Stimulated activated CD4-positive, alpha-beta T cell treated with anti-CD3 and anti-CD28 coated beads, Interleukin-4, amount 100 ng/mL, for 4 hours (primary cell): ENCODE measurements around the gene SRSF3.
"Not testable (repeated sequence)": the region's sequence is repeated elsewhere in the genome, so short reads cannot be mapped to it uniquely, and the experiment has no call there.

Source experiments
- DNase-seq, 2 experiments: peaks; one replicate each; pipeline ENCODE4 v3.0.0-alpha.2; 2020

SRSF3 gene

DNA sequence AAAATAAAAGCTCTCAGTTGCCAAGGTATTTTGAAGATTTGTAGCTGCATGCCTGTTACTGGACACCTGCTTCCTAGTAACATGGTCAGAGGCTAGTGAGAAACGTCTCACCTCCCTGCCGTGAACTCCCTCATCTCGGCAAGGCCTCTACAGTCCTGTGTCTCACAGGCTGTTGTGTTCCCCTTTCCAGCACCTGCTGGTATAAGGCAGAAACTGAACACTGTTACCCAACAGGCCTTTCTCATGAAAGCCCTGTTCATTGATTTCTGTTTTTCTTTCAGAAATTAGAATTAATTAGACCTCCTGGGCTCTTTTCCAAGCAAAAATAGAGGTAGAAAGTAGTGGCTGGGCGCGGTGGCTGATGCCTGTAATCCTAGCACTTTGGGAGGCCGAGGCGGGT, 17.6 kb upstream of the SRSF3 start:
- no peak for DNase-seq

DNA sequence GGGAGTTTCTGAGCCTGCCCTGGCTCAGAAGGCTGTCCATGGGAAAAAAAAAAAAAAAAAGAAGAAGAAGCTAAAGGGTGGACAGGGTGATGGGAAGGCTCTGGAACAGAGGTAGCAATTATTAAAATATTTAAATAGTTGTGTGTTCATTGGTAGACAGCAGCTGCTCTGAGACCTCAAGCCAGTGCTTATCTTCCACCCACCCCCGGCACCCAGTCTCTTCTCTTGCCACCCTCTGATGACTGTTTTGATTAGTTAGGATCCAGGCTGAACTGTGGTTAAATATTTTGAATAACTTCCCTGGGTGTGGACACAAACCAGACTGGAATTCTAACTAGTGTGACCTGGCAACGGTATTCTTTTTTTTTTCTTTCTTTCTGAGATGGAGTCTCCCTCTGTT, 16.9 kb upstream of the SRSF3 start:
- no peak for DNase-seq

DNA sequence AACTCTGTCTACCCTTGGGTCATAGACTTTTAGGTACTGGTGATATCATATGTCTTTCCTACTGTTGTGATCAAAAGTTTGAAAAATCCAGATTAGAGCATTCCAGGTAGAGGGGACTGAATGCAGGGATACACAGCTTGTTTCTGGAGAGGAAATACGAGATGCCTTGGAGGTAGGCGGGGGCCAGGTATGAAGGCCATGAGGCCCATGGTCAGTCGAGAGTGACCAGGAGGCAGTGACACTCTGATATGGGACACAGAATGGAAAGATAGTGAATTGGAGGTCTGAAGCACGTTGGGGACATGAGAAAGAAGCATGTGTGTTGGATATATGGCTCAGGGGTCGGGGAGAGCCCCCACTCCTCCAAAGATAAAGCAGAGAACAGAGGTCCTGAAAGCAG, 16.1 kb upstream of the SRSF3 start:
- DNase-seq: no peak

DNA sequence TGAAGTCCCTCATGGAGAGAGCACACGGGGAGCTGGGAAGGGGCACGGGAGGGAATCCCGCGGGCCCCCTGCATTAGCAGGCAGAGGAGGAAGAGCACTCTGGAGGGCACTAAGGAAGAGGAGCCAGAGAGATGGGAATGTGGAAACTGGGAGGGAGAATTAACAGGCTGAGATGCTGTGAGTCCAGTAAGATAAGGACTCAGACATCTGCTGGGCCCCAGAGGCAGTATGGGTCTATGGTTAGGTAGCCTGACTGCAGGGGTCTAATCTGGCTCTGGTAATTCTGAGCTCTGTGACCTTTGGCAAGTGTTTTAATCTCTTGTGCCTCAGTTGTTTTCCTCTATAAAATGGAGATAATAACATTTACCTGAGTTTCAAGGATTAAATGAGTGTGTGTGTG, 15.7 kb upstream of the SRSF3 start:
- DNase-seq: no peak

DNA sequence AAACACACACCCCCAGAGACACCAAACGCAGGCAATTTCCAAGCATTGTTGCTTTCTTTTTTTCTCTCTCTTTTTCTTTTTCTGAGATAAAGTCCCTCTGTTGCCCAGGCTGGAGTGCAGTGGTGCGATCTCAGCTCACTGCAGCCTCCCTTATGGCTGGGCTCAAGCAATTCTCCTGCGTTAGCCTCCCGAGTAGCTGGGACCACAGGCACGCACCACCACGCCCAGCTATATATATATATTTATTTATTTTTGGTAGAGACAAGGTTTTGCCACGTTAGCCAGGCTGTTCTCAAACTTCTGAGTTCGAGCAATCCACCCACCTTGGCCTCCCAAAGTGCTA, 14.0 kb upstream of the SRSF3 start:
- no peak for DNase-seq

DNA sequence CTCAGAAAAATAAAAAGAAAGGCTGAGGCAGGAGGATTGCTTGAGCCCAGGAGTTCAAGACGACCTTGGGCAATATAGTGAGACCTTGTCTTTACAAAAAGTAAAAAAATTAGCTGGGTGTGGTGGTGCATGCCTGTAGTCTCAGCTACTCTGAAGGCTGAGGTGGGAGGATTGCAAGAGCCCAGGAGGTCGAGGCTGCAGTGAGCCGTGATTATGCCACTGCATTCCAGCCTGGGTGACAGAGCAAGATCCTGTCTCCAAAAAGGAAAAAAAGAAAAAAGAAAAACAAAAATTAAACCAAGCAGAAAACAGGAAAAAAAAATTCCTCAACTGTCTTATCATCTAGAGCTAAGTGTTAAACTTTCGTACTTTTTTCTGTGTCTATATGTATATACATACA, 12.4 kb upstream of the SRSF3 start:
- DNase-seq: no peak

DNA sequence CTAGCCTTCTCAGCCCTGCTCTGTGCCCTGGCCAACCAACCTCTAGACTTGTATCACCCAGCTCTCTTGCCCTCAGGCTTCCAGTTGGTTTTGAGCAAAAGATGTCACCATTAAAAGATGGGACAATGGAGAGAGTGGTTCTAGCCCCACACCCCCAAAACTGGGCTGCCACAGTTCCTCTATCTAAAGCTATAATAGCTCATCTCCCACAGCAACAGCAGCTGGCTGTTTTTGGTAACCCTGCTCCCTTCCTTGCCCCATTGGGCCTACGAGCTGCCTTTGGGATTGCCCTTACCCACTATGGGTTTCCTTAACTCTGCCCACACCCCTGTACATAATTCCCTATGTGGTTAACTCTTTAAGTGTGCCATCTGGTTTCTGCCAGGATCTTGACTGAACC, 7.6 kb upstream of the SRSF3 start:
- DNase-seq: no peak

DNA sequence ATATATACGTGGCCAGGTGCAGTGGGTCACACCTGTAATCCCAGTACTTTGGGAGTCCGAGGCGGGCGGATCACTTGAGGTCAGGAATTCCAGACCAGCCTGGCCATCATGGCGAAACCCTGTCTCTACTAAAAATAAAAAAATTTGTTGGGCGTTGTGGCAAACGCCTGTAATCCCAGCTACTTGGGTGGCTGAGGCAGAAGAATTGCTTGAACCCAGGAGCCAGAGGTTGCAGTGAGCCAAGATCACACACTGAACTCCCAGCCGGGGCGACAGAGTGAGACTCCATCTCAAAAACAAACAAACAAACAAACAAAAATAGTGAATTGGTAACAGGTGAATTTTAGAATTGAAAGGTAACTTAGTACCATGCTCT, 5.1 kb upstream of the SRSF3 start:
- not testable (repeated sequence) for DNase-seq

DNA sequence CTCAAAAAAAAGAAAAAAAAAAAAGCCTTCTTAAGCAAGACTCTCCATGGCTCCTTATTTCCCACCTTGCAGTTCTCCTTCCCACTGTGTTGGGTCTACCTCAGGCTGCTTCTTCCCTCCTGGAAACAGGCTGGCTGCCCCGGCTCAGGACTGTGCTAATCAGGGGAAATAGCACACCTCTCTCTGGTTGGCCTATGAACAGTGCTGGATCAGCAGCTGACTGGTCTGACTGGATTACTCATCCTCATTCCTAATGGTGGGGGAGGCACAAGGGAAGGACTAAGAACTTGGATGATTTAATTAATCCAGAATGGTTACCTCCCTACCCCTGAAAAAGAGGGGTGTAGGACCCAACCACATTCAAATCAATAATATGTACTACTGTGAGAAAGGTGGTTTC, 3.9 kb upstream of the SRSF3 start:
- DNase-seq: no peak

DNA sequence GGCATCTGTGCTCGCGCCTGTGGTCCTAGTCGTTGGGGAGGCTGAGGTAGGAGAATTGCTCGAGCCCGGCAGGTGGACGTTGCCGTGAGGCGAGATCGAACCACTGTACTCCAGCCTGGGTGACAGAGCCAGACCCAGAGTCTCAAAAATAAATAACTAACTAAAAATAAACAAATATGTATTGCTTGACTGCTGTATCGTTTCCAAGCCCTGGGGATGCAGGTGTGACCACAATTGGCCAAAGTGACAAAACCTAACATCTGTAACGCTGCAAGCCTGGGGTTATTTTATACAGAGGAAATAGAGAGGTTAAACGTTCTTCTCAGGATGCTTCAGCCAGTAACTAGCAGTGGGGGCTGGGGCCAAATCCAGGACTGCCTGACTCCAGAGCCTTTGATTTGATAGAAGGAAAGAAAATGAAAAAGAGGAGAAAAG, 1.9 kb upstream of the SRSF3 start:
- no peak for DNase-seq

DNA sequence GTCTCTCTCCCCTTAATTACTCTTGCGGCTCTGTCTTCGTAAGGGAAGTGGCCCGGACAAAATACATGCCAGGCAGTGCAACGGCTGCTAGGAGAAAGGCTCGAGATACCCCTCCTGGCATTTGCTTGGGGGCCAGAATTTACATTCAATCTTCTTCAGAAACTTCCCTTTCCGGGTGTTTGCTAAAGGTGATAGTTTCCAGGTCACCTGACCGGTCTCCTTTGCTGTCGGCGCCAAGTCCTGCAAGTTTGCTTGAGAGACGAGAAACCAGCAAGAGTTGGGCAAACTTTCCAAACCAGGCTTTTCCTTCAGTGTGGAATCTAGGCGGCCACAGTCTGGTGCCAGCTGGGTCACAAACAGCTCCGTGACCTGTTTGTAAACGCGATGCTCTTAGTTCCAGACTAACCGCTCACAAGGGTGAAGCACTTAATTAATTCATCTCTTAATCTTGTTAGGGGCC, 563 bp upstream of the SRSF3 start:
- DNase-seq: peak; percentile 23 to 40

DNA sequence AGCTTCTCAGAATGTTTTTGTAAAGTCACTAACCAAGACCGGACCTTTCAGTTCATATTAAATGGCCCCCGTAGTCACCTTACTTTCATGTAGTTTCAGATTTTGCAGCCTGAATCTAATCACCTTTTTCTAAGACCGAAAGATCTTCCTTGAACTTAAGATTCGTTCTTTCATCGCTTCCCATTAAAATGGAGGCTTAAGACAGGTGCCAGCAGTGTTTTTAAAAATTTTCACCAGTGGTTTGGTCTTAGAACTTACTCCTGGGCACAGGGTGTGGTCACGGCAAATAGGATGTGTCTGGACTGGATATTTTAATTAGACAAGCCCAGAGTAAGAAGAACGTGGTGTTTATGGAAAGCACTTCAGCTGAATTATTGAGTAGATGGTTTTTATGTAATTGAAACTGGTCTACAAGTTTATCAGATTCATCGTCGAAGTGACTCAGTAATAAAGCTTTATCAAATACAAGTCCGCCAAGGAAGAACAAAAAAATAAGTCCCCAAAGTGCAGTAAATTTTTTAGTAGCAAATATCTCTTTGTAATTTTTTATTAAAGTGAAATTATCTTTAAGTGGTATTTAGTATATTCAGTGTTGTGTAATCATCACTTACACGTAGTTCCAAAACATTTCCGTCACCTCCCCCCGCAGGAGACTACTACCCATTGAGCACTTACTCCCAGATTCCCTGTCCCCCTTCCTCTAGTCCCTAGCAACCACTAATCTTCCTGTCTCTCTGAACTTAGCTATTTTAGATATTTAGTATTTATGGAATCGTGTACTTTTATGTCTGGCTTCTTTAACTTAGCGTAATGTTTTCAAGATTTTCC, 868 bp downstream of the SRSF3 start:
- no peak for DNase-seq

DNA sequence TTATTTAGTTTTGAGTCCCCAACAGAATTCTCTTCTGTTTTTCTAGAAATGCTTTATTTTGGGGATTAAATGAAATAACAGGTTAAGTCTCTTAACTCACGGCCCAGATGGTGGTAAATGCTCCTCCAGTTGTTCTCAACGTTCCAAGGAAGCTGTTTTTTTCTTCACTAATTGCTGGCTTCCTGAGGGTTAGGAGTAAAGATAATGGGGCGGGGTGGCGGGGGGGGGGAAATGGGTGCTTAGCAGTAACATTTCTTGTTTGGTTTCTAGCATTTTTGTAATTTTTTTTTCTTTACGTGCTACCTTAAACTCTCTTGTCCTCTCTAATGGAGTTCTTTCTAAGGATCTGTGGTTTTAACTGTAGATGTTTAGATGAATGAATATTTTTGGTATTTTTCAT, 2.2 kb downstream of the SRSF3 start:
- no peak for DNase-seq

DNA sequence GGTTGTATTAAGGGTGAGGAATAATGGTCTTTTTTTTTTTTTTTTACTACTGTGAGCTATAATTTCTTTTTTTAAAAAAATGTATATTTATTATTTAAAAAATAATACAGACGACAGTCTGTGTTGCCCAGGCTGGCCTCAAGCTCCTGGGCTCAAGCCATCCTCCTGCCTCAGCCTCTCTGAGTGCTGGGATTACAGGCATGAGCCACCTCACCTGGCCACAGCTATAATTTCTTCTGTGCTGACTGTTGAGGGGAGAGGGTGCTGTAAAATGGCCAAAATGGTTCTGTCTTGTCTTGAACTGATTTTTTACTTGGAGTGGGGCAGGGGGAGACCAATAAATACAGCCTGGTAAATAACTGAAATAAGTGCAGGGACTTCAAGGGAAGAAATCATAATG, 3.6 kb downstream of the SRSF3 start:
- no peak for DNase-seq

DNA sequence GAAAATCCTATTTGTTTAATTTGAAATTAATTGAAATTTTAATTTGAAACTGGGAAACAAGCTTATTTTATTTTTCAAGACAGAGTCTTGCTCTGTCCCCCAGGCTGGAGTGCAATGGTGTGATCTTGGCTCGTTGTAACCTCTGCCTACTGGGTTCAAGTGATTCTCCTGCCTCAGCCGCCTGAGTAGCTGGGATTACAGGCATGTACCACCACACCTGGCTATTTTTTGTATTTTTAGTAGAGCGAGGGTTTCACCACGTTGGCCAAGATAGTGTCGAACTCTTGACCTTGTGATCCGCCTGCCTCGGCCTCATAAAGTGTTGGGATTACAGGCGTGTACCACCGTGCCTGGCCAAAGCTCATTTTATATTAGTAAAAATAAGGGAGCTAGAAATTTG, 4.2 kb downstream of the SRSF3 start:
- no peak for DNase-seq

DNA sequence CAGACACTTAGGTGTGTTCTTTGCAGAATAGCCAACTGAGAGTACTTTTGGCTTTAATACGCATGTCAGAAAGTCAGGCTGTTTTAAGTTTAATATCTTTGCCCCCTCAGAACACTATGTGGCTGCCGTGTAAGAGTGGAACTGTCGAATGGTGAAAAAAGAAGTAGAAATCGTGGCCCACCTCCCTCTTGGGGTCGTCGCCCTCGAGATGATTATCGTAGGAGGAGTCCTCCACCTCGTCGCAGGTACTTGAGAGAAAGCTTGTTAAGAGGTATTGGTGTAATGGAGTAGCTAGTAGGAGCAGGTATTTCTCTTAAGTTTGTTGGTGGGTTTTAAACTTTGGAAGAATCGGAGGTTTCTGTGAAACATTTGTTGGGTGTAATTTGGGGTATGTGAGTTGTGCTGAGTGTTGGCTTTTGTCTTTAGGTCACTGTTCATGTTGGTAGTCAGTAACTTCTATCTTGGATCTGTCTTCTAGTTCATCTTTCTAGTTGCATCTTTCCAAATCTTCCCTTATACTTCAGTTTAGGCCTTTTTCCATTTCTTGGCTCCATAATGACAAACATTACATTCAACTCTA, 4.7 kb downstream of the SRSF3 start:
- no peak for DNase-seq

DNA sequence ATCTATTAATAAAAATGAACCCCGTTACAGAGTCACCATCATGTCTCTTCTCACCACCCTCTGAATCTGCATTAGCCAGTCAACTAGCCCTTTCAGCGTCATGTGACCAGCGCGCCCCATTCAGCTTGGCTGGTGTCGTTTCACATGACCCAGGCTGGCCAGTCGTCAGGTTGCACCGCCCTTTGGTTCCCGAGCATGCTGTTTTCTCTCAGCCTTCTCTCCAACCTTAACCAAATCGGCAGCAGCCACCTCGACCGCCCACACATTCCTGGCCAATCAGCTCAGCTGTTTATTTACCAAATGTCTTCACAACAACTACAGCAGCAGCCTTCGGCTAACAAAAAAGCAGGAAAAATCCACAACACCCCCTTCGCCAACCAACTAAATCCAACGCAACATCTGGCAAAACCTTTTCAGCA, 5.6 kb downstream of the SRSF3 start:
- peak; percentile 42 to 43 for DNase-seq

DNA sequence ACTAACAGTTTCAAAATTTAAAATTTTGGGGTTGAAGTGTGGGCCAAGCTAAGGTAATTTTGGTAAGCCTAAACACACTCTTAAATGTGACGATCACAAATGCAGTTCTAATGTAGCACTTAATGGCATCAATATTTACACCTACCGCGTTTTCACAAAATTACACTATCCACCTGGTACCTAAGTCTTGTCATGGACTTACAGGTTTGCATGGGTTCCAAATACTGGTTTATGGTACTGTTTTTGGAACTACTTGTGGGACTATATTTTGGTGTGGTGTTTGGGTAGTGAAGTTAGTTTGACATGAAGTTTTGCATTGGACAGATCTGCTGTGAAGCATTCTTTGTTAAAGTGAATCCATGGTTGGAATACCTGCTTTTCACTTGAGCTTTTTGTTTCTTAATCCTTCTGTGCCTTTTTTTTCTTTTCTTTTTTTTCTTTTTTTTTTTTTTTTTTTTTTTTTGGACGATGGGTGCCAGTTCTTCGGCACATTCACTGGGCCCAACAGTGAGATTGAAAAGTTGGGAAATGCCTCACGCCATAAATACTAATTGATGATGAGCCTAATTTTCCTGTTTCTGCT, 6.5 kb downstream of the SRSF3 start:
- DNase-seq: no peak

DNA sequence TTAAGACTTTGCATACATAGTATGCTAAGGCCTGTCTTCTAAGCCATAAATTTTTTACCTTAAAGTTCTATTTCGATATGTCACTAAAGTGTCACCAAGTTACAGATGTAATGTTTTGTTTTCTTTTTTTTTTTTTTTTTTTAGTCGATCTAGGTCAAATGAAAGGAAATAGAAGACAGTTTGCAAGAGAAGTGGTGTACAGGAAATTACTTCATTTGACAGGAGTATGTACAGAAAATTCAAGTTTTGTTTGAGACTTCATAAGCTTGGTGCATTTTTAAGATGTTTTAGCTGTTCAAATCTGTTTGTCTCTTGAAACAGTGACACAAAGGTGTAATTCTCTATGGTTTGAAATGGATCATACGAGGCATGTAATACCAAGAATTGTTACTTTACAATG, 7.7 kb downstream of the SRSF3 start:
- not testable (repeated sequence) for DNase-seq

DNA sequence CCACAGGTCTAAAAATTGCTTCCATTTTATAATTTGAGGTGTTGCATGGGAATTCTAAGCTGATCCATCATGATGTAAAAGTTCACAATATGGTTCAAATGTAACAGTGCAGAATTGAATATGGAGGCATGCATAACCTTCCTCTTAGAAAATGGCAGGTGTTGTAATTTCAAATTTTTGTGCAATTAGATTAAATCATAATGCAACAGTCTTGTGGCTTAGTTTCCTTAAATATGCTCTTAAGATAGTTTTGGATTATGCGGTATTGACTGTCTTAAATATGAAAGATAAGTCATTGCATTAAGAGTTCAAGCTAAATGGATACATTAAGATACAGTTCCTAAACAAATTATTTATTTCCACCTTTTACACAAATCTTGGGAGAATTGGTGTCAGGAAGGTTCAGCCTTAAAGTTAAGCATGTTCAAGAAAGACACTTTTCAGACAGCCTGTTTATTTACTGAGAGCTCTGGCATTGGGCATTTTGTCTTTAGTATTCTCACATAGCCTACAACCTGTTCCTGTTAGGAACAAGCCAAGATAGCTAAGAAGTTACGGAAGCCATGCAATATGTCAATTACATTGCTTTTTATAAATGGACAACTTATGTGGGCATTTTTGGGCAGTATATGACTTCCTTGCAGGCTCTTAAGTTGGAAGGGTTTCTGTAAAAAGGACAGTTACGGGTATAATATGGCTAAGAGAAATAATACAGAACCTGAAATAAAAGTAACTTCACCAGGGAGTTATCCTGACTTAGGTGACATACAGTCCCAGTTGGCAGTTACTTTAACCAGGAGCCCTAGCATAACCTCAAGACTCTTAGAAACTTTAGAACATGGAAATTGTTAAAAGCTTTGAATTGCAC, 9.3 kb downstream of the SRSF3 start:
- no peak for DNase-seq

DNA sequence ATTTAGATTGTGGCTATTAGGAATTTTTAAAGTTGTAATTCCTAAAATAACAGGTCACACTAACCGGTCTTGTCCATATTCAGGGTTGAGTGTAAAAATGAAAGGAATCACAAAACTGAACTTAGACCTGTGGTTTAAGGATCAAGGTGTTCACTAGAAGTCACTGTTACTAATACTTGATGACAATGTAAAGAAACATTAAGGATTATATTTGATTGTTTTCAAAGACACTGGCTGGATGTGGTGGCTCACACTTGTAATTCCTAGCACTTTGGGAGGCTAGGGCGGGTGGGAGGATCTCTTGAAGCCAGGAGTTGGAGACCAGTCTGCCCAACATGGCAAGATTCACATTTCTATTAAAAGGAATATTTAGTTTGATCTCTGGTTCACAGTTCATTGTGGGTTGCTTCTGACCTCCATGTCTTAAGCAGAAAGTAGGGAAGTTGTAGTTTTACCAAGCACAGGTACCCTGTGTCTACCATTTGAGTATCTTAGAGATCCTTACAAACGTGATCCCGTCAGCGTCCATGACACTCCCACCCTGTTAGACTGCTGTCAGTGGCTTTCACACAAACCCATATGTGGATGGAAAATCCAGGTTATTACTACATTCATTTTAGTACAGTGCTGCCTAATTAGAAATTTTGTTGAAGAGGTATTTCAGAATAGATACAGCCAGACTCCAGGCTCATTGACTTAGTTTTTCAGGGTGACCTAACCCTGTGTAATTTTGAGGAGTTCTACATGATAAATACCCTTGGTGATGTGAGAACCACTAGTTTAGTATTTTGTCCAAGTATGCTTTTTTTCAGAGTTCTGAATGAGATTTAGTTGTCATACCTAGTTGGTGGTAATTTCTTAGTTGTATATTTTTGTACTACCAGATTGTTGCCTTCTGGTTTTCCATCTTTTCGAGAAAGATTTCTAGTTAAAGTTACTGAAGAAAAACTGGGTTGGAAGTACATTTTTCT, 10.2 kb downstream of the SRSF3 start:
- DNase-seq: no peak

DNA sequence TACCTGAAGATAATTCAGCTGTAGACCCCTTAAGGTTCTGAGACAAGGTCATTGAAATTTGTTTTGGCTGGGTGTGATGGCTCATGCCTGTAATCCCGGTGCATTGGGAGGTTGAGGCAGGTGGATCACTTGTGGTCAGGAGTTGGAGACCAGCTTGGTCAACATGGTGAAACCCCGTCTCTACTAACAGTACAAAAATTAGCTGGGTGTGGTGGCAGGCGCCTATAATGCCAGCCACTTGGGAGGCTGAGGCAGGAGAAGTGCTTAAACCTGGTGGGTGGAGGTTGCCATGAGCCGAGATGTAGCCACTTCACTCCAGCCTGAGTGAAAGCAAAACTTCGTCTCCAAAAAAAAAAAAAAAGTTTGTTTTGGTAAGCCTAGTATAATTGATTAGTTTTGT, 11.0 kb downstream of the SRSF3 start:
- no peak for DNase-seq
